ENCODE measurements around the gene LRRK1.

Gene LRRK1

GRCh38 chr15:100958326-100959065, 39.3 kb downstream of the LRRK1 start:
- no peak for TF ChIP-seq CTCF (IDR thresholded peaks at IDR 0.05)

- no peak for TF ChIP-seq CTCF (IDR thresholded peaks at IDR 0.05)
Measured at GRCh38 chr15:100959066-100960050, 40.2 kb downstream of the LRRK1 start.

- TF ChIP-seq CTCF (IDR thresholded peaks at IDR 0.05) = no peak
Measured at GRCh38 chr15:100966997-100967396, 47.8 kb downstream of the LRRK1 start.

GRCh38 chr15:100968050-100968966, 49.2 kb downstream of the LRRK1 start:
- TF ChIP-seq CTCF (IDR thresholded peaks at IDR 0.05) = no peak

DNA sequence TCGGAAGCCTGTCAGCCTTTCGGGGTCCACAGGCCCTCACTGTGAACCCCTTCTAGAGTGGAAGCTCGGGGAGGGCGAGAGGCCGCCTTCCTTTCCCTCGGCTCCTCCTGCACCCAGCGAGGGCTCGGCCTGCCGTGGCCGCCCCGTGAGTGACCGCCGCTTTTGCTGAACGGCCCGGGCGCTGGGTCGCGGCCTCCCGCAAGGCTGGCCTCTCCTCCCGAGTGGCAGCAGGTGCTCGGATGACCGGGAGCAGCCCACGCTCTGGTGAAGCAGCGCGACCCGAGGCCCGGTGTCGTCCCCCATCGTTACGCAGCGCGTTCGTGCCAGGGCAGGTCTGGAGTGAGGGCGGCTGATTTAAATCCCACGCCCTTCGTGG, 53.8 kb downstream of the LRRK1 start:
- TF ChIP-seq CTCF (IDR thresholded peaks at IDR 0.05) = no peak

DNA sequence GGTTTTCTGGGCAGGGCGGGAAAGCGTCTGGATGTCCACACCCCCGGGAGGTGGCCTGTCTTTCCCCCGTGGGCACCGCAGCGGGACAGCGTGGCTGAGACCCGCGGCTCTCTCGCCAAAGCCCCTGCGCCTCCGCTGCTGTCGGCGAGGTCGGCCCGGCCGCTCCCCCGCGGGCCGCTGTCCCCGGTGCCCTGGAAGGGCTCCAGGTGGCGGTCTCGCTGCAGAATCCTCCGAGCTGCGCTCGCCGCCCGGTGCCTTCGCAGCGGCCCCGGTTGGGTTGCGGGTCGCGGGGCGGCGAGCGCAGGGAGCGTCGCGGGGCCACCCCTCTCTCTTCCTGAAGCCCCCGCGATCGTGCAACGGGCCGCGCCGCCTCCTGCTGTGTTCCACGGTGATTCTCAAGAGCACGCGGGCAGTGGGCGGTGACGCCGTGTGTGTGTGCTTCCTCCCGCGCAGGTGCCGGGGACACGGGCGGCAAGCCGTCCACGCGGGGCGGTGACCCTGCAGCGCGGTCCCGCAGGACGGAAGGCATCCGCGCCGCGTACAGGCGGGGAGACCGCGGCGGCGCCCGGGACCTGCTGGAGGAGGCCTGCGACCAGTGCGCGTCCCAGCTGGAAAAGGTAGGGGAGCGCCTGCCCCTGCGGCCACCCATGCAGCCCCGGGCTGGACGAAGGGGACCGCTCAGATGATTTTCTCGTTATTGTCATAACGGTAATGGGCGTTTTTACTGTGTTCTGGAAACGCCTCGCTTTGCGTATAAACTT, 54.4 kb downstream of the LRRK1 start:
- no peak for TF ChIP-seq CTCF (IDR thresholded peaks at IDR 0.05)
